HepG2 (cell line): ENCODE data around the gene PTPRU. TPM values are rescaled to one million over a fixed set of nuclear protein-coding genes. Genes with fewer than 3 reads are reported as not detected.

Experiments
- ATAC-seq: fragments of 200-7000 bp; cut with Tn5 transposase; 3 replicates; pipeline ENCODE4 v1.9.1; 2020; ENCODE audit warnings: mild to moderate bottlenecking, moderate library complexity
- BruUV-seq: library from RNA; stranded (reverse); fragments of 400-500 nt; replicated peaks from 2 replicates; lab custom pipeline; 2021; lab: Mats Ljungman, UMichigan
- CTCF ChIA-PET: fragments of 300-600 bp; formaldehyde crosslinking; extraction: SDS; loops from one replicate; lab custom pipeline; 2021; ENCODE audit warnings: low total read pairs, inconsistent platforms, low intra/inter-chr PET ratio; lab: Yijun Ruan, JAX
- POLR2A ChIA-PET: fragments of 350-600 bp; sonication (Branson Sonifier 250); formaldehyde crosslinking; loops from one replicate; lab custom pipeline; 2020; ENCODE audit warnings: antibody characterized with exemption, inconsistent platforms; lab: Yijun Ruan, JAX
- DNase-seq: peaks from one replicate; pipeline ENCODE4 v3.0.0-alpha.2; 2015; ENCODE audit warnings: low spot score
- FAIRE-seq: peaks from 3 replicates; lab custom pipeline; 2011; peaks lifted over from hg19 to GRCh38; lab: Jason Lieb, UNC
- H2AFZ ChIP-seq: one replicate; pipeline ENCODE4 v1.6.1; 2011; ENCODE audit warnings: low read length, inconsistent platforms
- H3K27ac ChIP-seq: fragments of 300-600 bp; 3 replicates; pipeline ENCODE4 v1.8.0; 2011; ENCODE audit warnings: mixed run types, mild to moderate bottlenecking, mixed read lengths, low read length, inconsistent platforms; ENCODE audit not compliant: insufficient read depth; ENCODE audit errors: extremely low read length
- H3K27me3 ChIP-seq, 2 experiments: fragments of 200-600 bp in 1 of 2; 2 replicates in 1 of 2; 3 replicates in 1 of 2; pipeline versions ENCODE4 v1.6.0 to v1.8.0; 2011; ENCODE audit warnings: low read length in 2 of 2, mild to moderate bottlenecking in 2 of 2, moderate library complexity in 2 of 2, inconsistent platforms in 1 of 2; ENCODE audit not compliant: insufficient read depth in 2 of 2, control insufficient read depth in 1 of 2
- H3K36me3 ChIP-seq, 2 experiments: fragments of 200-600 bp in 1 of 2; replicated peaks in 1 of 2; 2 replicates in 1 of 2; 3 replicates in 1 of 2; pipeline versions ENCODE4 v1.5.1 to v1.8.0; 2011; ENCODE audit warnings: low read length in 2 of 2, inconsistent platforms in 1 of 2; ENCODE audit not compliant: insufficient read depth in 2 of 2, control insufficient read depth in 1 of 2
- H3K4me1 ChIP-seq: 2 replicates; pipeline ENCODE4 v1.5.1; 2012; ENCODE audit warnings: low read length, inconsistent platforms; ENCODE audit not compliant: insufficient read depth
- H3K4me2 ChIP-seq: 2 replicates; pipeline ENCODE4 v1.6.0; 2011; ENCODE audit warnings: low read depth, low read length, inconsistent platforms
- H3K4me3 ChIP-seq, 3 experiments: fragments of 200-600 bp in 1 of 3; sonication (generic), shearing (Covaris generic) in 1 of 3; replicated peaks in 1 of 3; 2 replicates each; pipeline ENCODE4 v1.5.1; 2011 to 2016; ENCODE audit warnings: low read length in 3 of 3, inconsistent platforms in 2 of 3, low read depth in 2 of 3, mild to moderate bottlenecking in 2 of 3, control low read depth in 1 of 3, mixed read lengths in 1 of 3; ENCODE audit not compliant: insufficient read depth in 1 of 3
- H3K79me2 ChIP-seq: one replicate; pipeline ENCODE4 v1.6.1; 2011; ENCODE audit warnings: low read length, inconsistent platforms; ENCODE audit not compliant: insufficient read depth
- H3K9ac ChIP-seq: 2 replicates; pipeline ENCODE4 v1.6.0; 2011; ENCODE audit warnings: mild to moderate bottlenecking, low read depth, low read length, inconsistent platforms; ENCODE audit not compliant: insufficient read depth
- H3K9me3 ChIP-seq: 2 replicates; pipeline ENCODE4 v1.5.1; 2012; ENCODE audit warnings: mild to moderate bottlenecking, low read length
- H4K20me1 ChIP-seq: 2 replicates; pipeline ENCODE4 v1.6.0; 2011; ENCODE audit warnings: inconsistent platforms, mild to moderate bottlenecking, low read length, moderate library complexity; ENCODE audit not compliant: insufficient read depth
- DNMT1 ChIP-seq: sonication (generic); formaldehyde crosslinking; IDR thresholded peaks from 2 replicates; pipeline ENCODE4 v1.5.1; 2020; ENCODE audit warnings: mild to moderate bottlenecking, missing genetic modification reagents
- FLYWCH1 ChIP-seq: sonication (generic); formaldehyde crosslinking; IDR thresholded peaks from 2 replicates; pipeline ENCODE4 v1.8.1; 2023; ENCODE audit warnings: mild to moderate bottlenecking, missing genetic modification reagents
- HIVEP1 ChIP-seq: sonication (generic); formaldehyde crosslinking; IDR thresholded peaks from 2 replicates; pipeline ENCODE4 v1.4.0; 2020; ENCODE audit warnings: mild to moderate bottlenecking, missing genetic modification reagents
- RAD51 ChIP-seq: fragments of 450-650 bp; IDR thresholded peaks from 2 replicates; pipeline ENCODE4 v1.6.1; 2016; ENCODE audit warnings: borderline replicate concordance
- ZBTB25 ChIP-seq: IDR thresholded peaks from 2 replicates; pipeline ENCODE4 v1.6.1; 2018; ENCODE audit warnings: missing genetic modification reagents
- ZHX2 ChIP-seq, 2 experiments: sonication (generic) in 1 of 2; formaldehyde crosslinking in 1 of 2; IDR thresholded peaks; 2 replicates each; pipeline versions ENCODE4 v1.6.1 to v1.9.0; 2014 to 2022; ENCODE audit warnings: antibody characterized with exemption in 1 of 2, borderline replicate concordance in 1 of 2, inconsistent platforms in 1 of 2, low read depth in 1 of 2, missing genetic modification reagents in 1 of 2
- ZNF547 ChIP-seq: sonication (generic); formaldehyde crosslinking; IDR thresholded peaks from 2 replicates; pipeline ENCODE4 v1.5.1; 2020; ENCODE audit warnings: mild to moderate bottlenecking, missing genetic modification reagents
- ZXDC ChIP-seq: sonication (generic); formaldehyde crosslinking; IDR thresholded peaks from 2 replicates; pipeline ENCODE4 v1.5.0; 2020; ENCODE audit warnings: mild to moderate bottlenecking, missing genetic modification reagents
- WGBS: methylation state at CpG from one replicate; pipeline ENCODE4 v1.1.6; 2017; ENCODE audit warnings: low lambda C conversion rate; 5-methylcytosine and 5-hydroxymethylcytosine counted together
- in situ Hi-C: cut with HindIII; loops from 2 replicates; pipeline ENCODE4 v1.10.0; 2017; ENCODE audit warnings: low pct_unique_long_range_greater_than_20kb; ENCODE audit not compliant: extremely low pct_ligation_motif_present
- intact Hi-C: fragments of 100-400 bp; cut with micrococcal nuclease; formaldehyde crosslinking; loops from one replicate; pipeline ENCODE4 v1.10.0; 2022; ENCODE audit not compliant: unreplicated experiment
- polyA plus RNA-seq, 8 experiments: library from polyadenylated mRNA; depleted of rRNA in 3 of 8; stranded (reverse) in 7 of 8; unstranded in 1 of 8; fragments of >200 nt; fragmentation: Illumina TruSeq in 4 of 8; extraction: Trizol in 4 of 8; gene quantifications; 2 replicates each; pipeline versions ENCODE4 v1.2.1 to v1.2.3, GENCODE V29; 2011 to 2016; ENCODE audit warnings: low read depth in 4 of 8, missing spikeins in 1 of 8, mixed read lengths in 1 of 8; ENCODE audit not compliant: insufficient read depth in 1 of 8
- total RNA-seq, 5 experiments: library from RNA; depleted of rRNA; stranded (reverse); fragments of >200 nt; fragmentation: Illumina TruSeq; extraction: Trizol; gene quantifications; 2 replicates each; pipeline ENCODE4 v1.2.3, GENCODE V29; 2016; ENCODE audit warnings: low read depth in 1 of 5
- TF ChIP-seq, protein P1 (sequence below): IDR thresholded peaks from 2 replicates; pipeline ENCODE4 v1.6.1; 2016; ENCODE audit warnings: low read depth, control low read depth
- TF ChIP-seq, protein P2 (sequence below): conservative IDR thresholded peaks from 2 replicates; pipeline ENCODE4 v1.6.1; 2018; ENCODE audit warnings: missing genetic modification reagents

Gene PTPRU
- total and polyA plus RNA-seq, 2 of the 13 experiments (the other 11 are each of a cell fraction or from before 2014, with no cell fraction given): 21.6 to 22.3 TPM

DNA sequence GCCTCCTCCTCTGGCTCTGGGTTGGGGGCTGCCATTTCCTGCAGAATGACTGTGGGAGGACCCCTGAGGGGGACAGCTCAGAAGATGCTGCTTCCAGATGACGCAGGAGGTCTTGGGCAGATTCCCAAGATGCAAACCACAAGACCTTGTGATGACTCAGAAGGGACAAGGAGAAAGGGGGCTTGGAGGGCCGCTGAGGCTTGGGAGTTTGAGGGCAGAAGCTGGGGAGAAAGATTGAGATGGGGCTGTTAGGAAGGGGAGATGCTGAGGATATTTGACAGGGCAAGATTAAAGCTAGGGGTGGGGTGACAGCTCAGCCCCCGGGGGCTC, 7.5 kb downstream of the PTPRU start (continued):
- TF ChIP-seq ZHX2 (IDR thresholded peaks at IDR 0.05; ENCODE audit: low read depth): no peak
- no peak for TF ChIP-seq ZHX2 (CRISPR knock-in tag; IDR thresholded peaks at IDR 0.05; ENCODE audit: borderline replicate concordance)
- TF ChIP-seq, protein P1, sequence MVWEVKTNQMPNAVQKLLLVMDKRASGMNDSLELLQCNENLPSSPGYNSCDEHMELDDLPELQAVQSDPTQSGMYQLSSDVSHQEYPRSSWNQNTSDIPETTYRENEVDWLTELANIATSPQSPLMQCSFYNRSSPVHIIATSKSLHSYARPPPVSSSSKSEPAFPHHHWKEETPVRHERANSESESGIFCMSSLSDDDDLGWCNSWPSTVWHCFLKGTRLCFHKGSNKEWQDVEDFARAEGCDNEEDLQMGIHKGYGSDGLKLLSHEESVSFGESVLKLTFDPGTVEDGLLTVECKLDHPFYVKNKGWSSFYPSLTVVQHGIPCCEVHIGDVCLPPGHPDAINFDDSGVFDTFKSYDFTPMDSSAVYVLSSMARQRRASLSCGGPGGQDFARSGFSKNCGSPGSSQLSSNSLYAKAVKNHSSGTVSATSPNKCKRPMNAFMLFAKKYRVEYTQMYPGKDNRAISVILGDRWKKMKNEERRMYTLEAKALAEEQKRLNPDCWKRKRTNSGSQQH: no peak
- TF ChIP-seq ZBTB25 (CRISPR knock-in tag): no peak
- TF ChIP-seq, all 625 proteins: peak for 0

- peak; percentile 7; the same call in 1 of the 3 replicates for ATAC-seq
- no peak for TF ChIP-seq ZNF547 (CRISPR knock-in tag)
- no peak for TF ChIP-seq ZXDC
- no peak for TF ChIP-seq HIVEP1 (CRISPR knock-in tag)
- TF ChIP-seq FLYWCH1 (CRISPR knock-in tag): no peak
- no peak for TF ChIP-seq RAD51
- TF ChIP-seq, protein P2, sequence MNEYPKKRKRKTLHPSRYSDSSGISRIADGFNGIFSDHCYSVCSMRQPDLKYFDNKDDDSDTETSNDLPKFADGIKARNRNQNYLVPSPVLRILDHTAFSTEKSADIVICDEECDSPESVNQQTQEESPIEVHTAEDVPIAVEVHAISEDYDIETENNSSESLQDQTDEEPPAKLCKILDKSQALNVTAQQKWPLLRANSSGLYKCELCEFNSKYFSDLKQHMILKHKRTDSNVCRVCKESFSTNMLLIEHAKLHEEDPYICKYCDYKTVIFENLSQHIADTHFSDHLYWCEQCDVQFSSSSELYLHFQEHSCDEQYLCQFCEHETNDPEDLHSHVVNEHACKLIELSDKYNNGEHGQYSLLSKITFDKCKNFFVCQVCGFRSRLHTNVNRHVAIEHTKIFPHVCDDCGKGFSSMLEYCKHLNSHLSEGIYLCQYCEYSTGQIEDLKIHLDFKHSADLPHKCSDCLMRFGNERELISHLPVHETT: no peak
- no peak for TF ChIP-seq DNMT1
These were observed 8.9 kb downstream of the PTPRU start for GRCh38 chr1:29245261-29245660.

More at GRCh38 chr1:29245261-29245660, 8.9 kb downstream of the PTPRU start:
- no peak overlapping the region for H3K27ac ChIP-seq
- FAIRE-seq: no peak
- H3K4me3 ChIP-seq: no peak overlapping the region
- DNase-seq: no peak
- in situ Hi-C loops: loop anchor here (10.0 kb wide), 1 partner anchor 1470 kb away; no protein-coding TSS in a partner anchor
- peaks cover 45% of the 10 kb centered on the region for H3K4me1 ChIP-seq
- H3K9ac ChIP-seq: no peak overlapping the region
- no peaks in the 10 kb centered on the region for H3K9me3 ChIP-seq
- 89% methylated on average over 5 of the region's 6 CpGs for WGBS
- POLR2A ChIA-PET: no interaction called here
- intact Hi-C loops: no loop called here
- H2AFZ ChIP-seq: no peak overlapping the region
- no TSS peak for BruUV-seq
- peaks cover 30% of the 10 kb centered on the region for H3K79me2 ChIP-seq
- CTCF ChIA-PET: no interaction called here
- peaks cover 22% of the 10 kb centered on the region for H4K20me1 ChIP-seq
- no peaks in the 10 kb centered on the region for H3K27me3 ChIP-seq
- H3K4me2 ChIP-seq: no peak overlapping the region
- no peaks in the 10 kb centered on the region for H3K36me3 ChIP-seq
